GM18909 (cell line): ENCODE measurements around the gene SP140L.
"Not testable (repeated sequence)": the region's sequence is repeated elsewhere in the genome, so short reads cannot be mapped to it uniquely, and the experiment has no call there.

Source experiments
- ATAC-seq: cut with Tn5 transposase; IDR thresholded peaks from one replicate; pipeline ENCODE4 v1.9.1; 2021; ENCODE audit warnings: mild to moderate bottlenecking; ENCODE audit not compliant: unreplicated experiment, poor library complexity

The SP140L gene

DNA sequence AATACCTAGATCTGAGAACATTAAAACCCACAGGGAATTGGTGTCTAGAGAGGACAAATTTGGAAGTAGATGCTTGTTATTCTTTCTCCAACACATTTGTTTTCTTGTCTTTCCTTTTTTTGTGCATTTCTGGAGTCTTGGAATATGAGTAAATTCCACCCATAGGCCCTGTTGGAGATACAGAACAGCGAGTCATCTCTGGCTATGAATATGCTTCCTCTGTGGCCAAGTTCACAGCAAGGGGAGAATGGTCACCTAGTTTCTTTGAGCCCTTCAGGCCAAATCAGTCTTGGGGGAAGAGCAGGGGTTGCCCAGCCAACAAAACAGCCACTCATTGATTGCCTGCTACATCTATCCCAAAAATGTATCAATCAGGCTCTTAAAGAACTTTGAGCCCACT, 31.3 kb downstream of the SP140L start:
- ATAC-seq: no peak

DNA sequence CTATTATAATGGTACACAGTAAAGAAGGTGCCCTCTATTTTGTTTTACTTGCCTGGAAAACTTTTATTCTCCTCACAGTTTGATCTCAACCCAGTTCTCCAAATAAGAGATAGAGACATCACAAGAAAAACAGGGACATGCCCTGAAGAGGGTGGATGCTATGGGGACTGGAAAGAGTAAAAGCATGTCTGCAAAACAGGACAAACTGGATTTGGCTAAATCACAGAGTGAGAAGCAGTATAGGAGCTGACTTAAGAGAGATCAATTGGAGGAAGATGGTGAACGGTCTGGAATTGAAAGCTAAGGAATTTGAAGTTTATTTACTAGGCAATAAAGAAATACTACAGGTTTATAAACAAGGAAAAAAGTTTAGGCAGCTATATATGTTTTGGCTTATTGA, 33.0 kb downstream of the SP140L start:
- no peak for ATAC-seq

DNA sequence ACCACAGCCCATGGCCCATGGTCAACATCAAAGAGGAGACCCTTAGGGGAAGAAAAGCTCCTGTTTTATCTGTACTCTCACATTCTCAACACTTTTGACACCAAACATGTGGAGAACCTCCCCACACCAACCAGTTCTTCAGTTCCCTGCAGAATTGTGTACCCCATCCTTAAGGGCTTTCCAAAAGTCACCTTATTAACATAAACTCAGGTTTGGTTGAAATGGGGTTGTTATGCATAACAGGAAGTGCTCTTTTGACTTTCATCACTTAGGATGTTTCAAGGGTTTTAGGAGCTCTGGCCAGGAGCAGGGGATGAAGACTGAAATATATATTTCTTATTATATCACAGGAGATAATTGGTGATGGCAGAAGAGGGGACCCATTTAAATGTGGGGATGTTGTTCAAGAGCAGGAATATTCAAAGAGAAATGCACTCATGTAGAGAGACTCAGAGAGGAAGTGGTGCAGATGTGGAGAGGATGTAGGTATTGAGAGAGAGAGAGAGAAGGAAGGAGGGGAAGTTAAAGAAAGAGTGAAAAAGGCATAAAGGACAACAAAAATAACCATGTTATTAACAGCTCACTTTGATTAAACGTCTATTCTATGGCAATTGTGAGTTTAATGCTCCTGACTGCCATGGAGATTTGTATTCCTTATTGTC, 35.2 kb downstream of the SP140L start:
- ATAC-seq: no peak

DNA sequence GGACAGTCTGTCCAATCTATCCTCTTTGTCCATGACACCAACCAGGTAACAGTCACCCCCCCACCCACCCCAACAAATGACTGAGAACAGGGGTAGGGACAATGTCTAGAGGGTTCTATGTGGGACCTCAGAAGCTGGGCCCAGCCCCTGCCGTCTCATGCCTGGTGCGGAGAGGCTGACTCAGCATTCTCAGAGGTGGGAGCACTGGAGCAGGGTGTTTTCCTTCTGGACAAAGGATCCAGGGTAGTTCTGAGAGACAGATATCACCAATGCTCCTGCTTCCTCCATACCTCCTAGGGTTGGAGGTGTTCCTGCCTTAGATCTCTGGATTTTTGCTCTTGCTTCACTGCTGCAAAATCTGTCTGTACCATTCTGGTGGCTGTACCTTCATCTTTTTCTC, 55.1 kb downstream of the SP140L start:
- no peak for ATAC-seq

DNA sequence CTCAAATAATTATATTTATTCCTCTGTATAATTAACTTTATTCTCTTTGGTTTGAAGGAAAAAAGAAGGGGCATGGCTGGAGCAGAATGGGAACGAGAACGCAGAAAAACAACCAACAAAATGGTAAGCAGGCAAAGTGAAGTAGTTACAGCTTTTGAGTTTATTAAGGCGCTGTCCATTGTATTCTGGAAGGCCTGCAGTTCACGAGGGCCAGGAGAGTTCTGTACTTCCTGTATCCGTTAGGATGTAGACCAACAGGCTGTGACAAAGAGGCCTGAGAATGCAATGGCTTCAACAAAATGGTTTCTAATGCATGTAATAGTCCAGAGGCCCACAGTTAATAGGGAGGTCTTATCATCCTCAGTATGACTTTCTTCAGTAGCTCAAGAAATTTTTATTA, 56.5 kb downstream of the SP140L start:
- no peak for ATAC-seq

DNA sequence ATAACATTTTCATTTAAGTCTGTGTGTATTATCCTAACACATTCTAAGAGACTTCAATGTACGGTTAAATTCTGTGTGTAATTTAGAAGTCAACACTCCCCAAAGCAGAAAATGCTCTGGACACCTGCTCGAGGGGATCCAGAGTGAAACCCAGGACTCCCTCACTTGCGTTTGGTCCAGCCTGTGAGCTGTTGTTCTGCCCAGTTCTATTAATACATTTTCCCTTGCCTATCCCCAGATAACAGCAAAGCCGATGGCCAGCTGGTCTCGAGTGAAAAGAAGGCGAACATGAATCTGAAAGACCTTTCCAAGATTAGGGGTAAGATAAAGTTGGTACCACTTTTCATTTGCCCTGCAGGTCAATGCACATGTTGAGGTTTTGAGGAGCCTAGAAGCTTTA, 58.0 kb downstream of the SP140L start:
- no peak for ATAC-seq

DNA sequence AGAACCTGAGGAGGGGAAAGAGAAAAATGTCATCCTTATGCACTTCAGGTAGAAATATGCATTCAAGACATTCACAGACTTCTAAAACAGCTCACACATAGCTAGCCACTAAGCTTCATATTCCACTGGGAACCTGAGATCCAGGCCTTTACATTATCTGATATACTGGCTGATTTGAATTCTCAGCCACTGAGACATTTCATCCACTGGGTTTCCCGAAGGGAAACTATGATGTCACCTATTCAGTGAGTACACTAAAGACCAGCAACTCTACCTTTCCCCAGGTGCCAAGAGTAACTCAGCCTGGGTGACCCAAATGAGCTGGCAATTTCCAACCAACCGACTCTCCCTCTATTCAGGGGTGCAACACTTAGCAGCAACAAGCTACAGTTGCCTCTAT, 67.3 kb downstream of the SP140L start:
- ATAC-seq: no peak

DNA sequence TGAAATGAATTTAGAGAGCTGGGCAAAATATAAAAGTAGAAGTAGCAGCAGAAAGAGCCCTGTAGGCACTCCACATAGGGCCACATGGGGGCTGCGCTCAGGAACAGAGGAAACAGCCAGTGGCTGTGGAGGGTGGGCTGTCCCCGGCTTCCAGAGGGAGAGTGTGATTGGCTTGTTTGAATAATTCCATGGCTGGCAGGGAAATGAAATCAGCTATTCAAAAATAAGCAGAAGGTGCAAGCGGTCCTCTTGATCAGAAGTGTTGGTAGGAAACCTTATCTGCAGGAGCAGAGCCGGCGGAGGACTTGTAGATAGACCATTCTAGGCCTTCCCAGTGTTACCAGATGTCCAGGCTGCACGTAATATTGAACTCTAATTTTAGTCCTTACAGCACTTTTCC, 71.7 kb downstream of the SP140L start:
- ATAC-seq: not testable (repeated sequence)

DNA sequence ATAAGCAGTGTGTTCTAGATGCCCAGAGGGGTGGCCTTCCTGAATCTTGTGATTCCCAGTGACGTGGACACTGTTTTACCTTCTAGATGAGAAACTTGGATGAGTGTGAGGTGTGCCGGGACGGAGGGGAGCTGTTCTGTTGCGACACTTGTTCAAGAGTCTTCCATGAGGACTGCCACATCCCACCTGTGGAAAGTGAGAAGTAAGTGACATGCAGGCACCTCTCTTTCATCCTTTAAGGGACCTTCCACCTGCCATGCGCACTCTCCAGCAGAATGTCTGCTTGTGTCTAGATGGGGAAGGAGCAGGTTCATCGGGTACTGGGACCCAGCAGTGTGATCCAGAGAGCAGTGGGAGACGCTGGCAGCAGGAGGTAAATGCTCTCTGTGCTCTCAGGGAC, 73.0 kb downstream of the SP140L start:
- no peak for ATAC-seq

DNA sequence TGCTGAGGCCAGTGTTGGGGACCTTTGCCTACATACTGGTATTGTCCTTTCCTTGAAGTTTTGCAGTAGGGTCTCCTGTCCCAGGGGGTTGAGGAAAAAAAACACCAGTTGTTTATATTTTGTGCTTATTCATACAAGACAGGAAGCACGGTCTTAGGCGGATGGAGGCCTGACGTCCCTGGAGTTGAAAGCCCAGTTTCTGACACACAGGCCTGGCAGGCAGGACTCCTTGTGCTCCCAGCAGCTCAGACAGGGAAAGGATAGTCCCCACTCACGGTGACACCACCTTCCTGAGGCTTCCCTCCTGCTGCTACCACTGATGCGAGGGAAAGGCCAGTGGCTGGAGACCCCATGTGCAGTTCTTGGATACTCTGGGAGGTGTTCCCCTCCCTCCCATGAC, 73.5 kb downstream of the SP140L start:
- no peak for ATAC-seq

DNA sequence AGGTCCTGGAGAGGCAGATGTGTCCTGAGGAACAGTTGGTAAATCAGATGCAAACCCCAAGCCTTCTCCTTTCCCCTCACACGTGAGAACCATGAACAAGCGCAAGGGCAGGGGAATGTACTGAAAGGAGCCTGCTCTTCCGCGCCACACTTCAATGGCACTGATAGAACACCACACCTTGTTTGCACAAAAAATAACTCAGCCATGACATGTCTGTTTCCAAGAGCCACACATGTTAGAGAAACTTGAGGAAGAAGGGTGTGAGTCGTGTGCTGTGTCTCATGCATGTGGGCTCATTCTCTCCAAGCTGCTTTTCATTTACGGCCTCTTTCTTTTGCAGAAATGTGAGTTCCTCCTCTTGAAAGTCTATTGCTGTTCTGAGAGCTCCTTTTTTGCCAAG, 74.0 kb downstream of the SP140L start:
- not testable (repeated sequence) for ATAC-seq

DNA sequence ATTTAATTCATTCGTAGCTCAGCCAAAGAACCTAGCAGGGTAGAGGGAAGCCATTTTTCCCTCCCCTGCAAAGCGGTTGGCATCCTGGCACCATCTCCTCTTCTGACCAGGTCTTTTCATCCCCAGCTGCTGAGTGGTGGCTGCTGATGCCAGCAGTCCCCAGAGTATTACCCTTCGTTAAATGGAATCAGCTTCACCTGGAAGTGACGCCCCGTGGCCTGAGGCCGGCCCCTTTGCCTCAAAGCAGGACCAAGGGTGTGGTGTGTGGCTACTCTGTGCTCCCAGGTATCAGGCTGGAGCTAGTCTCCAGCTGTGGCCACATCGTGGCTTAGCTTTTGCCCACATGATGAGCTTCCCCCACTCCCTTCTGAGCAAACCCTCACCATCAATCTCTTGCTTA, 76.8 kb downstream of the SP140L start:
- no peak for ATAC-seq

DNA sequence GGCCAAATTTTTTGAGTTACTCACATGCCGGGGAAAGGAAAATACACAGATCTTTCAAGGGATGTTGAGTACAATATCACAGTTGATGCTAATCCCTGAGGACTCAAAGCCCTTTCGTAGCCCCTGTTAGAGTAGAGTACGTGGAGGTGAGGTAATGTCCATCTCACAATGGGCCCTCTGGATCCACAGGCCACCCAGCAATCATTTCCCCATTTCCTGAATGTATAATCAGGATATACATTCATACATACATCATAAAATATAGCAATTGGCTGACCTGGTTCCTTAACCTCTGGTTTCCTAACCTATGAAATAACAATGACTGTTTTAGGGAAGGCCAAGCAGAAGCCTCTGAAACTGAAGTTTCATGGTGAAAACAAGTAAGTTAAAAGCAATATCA, 78.8 kb downstream of the SP140L start:
- no peak for ATAC-seq

DNA sequence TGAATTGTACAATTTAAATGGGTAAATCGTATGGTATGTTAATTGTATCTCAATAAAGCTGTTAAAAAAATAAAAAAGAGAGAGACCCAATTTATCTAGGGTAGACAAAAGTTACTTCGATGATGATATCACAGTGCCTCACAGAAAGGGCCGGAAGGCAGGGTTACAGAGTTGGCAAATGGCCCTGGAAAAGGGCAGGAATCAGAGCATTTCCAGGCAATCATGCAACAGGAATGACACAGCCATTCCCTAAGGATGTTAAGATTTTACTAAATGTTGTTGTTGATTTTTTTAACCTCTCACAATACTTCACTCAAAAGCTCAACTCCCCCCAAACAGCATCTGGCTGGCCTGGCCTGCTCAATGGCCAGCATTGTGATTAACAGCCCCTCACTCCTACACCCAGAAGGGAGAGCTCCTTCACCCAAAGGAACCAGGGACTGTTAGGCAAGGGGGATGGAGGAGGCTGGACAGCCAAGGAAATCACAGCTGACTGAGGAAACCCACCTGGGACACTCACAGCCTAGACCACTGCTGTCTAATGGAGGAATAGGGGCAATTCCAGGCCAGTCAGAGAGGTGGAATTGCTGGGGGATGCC, 81.3 kb downstream of the SP140L start:
- ATAC-seq: no peak

DNA sequence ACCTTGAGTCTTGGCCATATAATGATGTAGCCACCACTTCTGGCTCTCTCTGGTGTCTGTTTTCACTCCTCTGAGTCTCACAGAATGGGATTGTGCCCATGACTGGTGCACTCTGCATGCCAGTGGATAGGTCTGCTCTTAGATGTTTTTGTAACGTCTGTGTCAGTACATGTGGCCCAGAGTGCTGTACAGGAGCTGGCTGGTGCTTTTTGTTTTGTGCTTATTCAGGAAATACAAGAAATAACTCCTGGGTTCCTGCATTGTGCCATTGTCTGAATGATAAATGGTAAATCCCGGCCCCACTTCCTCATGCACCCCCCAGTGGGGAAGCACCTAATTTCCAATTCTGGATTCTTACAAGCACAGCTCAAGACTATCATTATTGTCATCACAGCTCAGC, 82.3 kb downstream of the SP140L start:
- ATAC-seq: not testable (repeated sequence)

DNA sequence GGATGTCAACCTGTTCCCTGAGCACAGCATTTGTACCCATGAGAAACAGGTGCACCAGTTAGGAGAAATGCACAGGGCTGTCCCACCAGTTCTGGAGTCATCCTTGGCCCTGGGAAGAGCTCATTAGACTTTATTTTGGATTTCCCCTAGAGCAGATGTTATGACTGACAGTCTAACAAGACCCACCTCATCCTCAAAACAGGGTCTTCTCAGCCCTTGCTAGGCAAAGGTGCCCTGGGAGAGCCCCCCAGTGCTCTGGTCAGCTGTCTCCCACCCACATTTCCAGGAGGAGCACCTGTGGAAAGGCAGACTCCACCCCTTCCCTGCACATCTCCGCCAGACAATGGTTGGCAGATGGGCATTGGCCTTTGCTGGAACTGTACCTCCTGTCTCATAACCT, 83.3 kb downstream of the SP140L start:
- ATAC-seq: no peak

DNA sequence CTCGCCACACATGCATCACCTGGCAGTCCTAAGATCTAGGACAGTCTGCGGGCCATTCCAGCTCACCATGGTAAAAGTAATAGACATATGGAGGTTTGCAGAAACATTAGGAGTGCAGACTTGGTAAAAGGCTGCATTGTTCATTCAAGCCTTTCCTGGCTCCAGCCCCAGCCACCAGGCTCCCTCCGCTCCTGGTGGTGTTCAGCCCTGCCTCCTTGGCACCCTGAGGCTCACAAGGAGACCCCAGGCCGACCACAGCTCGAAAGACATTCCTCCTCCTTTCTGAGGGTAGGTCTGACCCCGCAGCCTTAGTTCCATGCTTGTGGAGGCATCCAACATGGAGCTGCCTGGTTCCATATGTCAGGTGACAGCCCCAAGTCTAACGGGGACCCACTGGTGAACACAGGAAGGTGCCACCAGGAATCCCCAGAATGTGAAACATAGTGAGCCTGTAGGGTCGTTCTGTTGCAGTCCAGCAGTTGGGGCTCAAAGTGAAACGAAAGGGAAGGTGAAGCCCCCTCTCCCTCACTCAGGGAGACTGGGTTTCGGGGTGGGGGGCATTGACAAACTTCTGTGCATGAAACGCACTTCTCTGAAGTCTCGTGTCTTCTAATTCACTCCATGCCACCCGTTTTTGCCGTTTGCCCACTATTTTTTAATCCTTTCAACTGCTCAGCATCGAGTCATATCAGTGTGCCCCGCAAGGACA, 84.0 kb downstream of the SP140L start:
- no peak for ATAC-seq

DNA sequence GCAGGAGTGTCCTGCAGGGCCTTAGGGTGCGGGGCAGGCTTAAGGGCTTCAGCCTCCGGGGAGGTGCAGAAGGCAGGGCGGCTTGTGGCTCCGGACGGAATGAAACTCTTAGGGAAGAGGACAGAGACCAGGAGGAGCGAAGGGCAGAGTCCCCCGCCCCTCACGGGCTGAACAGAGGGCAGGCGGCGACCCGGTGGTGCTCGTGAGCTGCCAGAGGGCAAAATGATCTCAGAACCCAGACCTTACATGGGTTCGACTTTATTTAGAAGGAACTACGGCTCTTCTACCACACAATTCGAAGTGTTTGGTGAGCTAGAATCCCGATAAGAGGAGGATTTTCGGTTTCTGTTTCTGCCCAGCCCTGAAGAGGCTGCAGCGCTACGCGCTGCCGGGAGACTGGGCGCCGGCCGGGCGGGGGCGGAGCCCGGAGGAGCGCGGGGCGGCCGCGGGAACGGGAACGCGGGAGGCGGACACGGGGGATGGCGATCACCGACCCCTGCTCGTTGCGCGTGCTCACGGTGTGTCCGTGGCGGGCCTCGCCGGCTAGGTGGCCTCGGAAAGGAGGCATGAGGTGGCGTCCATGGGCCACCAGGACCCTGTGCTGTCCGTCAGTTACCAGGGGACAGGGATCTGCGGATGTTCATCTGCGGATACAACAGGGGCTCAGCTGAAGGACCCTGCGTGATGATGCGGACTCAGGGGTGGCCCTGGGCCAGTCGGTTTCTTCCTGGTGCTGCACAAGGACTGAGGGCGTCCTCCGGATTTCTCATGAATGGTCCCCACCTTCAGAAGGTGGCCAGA, 84.8 kb downstream of the SP140L start:
- ATAC-seq: peak; percentile 61

DNA sequence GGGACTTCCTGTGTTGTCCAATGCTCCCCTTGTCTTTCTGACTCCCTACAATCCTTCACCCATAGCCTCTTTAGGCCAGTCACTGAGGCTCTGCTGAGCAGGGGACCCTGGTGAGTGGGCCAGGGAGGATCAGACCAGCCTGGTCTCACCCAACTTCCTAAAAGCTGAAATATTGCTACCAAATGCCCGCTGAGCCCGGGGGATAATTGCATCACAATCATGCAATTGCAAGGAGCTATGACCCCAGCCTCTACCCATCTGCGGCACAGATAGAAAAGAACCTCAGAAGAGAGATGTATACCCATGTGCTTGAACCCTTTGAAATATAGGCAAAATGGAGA, 85.3 kb downstream of the SP140L start:
- no peak for ATAC-seq

DNA sequence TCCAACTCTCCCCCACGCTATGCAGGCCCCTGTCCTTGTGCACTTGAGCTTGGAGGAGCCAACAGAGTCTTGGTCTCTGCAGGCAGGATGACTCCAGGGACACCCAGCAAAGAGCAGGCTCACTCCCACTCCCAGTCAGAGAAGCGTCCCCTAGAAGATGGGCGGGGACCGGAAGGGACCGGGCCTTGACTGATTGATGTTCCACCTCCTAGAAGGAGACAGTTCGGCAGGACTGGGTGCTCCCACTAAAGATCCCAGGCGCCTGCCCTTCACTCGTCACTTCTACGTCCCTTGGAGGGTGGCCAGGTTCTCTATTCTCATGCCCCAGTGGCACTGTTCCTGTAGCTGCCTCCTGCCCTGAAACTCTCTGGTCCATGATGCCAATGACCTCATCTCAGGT, 85.9 kb downstream of the SP140L start:
- no peak for ATAC-seq

DNA sequence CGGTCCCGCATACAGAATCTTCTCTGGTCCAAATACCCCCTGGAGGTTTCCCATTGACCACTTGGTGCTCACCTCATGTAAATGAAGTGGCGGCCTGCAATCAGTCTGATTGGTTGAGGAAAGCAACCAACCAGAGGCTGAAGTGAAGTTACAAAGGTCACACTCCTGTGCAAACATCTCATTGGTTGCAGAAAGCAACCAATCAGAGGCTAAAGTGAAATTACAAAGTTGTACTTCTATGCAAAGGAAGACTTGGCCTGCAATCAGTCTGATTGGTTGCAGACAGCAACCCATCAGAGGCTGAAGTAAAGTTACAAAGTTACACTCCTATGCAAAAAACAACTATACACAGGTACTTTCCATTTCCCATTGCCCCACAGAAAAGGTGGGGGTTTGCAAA, 86.5 kb downstream of the SP140L start:
- ATAC-seq: no peak
